Kidney epithelial cell (primary cell): ENCODE data around the gene VAT1L. TPM values are rescaled to one million over a fixed set of nuclear protein-coding genes. Genes with fewer than 3 reads are reported as not detected.

Experiments used
- DNase-seq: peaks from one replicate; pipeline ENCODE4 v3.0.0-alpha.2; 2010; ENCODE audit warnings: low read depth
- H3K27me3 ChIP-seq: 2 replicates; pipeline ENCODE4 v1.6.0; 2011; ENCODE audit warnings: low read length; ENCODE audit not compliant: control insufficient read depth, insufficient read depth
- H3K36me3 ChIP-seq: 2 replicates; pipeline ENCODE4 v1.5.1; 2011; ENCODE audit warnings: low read length; ENCODE audit not compliant: control insufficient read depth, insufficient read depth
- H3K4me3 ChIP-seq: 2 replicates; pipeline ENCODE4 v1.5.1; 2011; ENCODE audit warnings: low read depth, mild to moderate bottlenecking, control low read depth, low read length
- CTCF ChIP-seq: IDR thresholded peaks from 2 replicates; pipeline ENCODE4 v1.5.1; 2011; ENCODE audit warnings: mild to moderate bottlenecking, moderate library complexity, low read length, control low read depth, inconsistent platforms; ENCODE audit not compliant: insufficient read depth, poor library complexity, severe bottlenecking
- total RNA-seq: library from RNA; depleted of rRNA; stranded (reverse); fragments of >200 nt; gene quantifications from 2 replicates; pipeline ENCODE4 v1.2.3, GENCODE V29; 2015

Gene VAT1L
- total RNA-seq, 1 donor from 2014 or later = 0.29 TPM

GRCh38 chr16:77995843-77996455 is 207.6 kb downstream of the VAT1L start:
- no peaks in the 10 kb centered on the region for H3K27me3 ChIP-seq
- no peak for TF ChIP-seq CTCF
- DNase-seq = no peak
- H3K36me3 ChIP-seq = no peaks in the 10 kb centered on the region
- H3K4me3 ChIP-seq = no peak overlapping the region

- H3K4me3 ChIP-seq = no peak overlapping the region
- DNase-seq = no peak
- no peaks in the 10 kb centered on the region for H3K27me3 ChIP-seq
- TF ChIP-seq CTCF = no peak
- no peaks in the 10 kb centered on the region for H3K36me3 ChIP-seq
Measured at GRCh38 chr16:77998350-77999023, 210.1 kb downstream of the VAT1L start.

GRCh38 chr16:78001451-78002025 is 213.2 kb downstream of the VAT1L start:
- no peak for TF ChIP-seq CTCF
- H3K4me3 ChIP-seq = no peak overlapping the region
- H3K27me3 ChIP-seq = no peaks in the 10 kb centered on the region
- H3K36me3 ChIP-seq = no peaks in the 10 kb centered on the region
- DNase-seq = no peak

- Histone ChIP-seq H3K4me3 (no peak overlapping the region), H3K36me3 (no peaks in the 10 kb centered on the region), H3K27me3 (no peaks in the 10 kb centered on the region)
- peak; percentile 38 for DNase-seq
- peak; percentile 86 for TF ChIP-seq CTCF
Measured at GRCh38 chr16:78002915-78003538, 214.7 kb downstream of the VAT1L start.

- TF ChIP-seq CTCF = no peak
- H3K4me3 ChIP-seq = no peak overlapping the region
- H3K27me3 ChIP-seq = no peaks in the 10 kb centered on the region
- DNase-seq = no peak
- no peaks in the 10 kb centered on the region for H3K36me3 ChIP-seq
Measured at GRCh38 chr16:78004517-78004916, 216.2 kb downstream of the VAT1L start.
